SK-N-SH treated with all-trans-retinoic acid at 6 μM for 48 hours (cell line): ENCODE measurements around the gene TREX2.

ENCODE experiments used
- ARNTL ChIP-seq: fragments of 450-650 bp; formaldehyde crosslinking; IDR thresholded peaks from 2 replicates; pipeline ENCODE4 v1.5.0; 2020; ENCODE audit warnings: low read depth, mild to moderate bottlenecking, moderate library complexity, borderline replicate concordance
- CREB5 ChIP-seq: fragments of 250-450 bp; sonication (Bioruptor Pico); IDR thresholded peaks from 2 replicates; pipeline ENCODE4 v1.5.1; 2020; ENCODE audit warnings: low read depth, mild to moderate bottlenecking, moderate library complexity
- GLIS3 ChIP-seq: fragments of 250-450 bp; sonication (Bioruptor Pico); IDR thresholded peaks from 2 replicates; pipeline ENCODE4 v1.5.0; 2020; ENCODE audit warnings: mild to moderate bottlenecking, moderate library complexity
- TOX ChIP-seq: fragments of 250-450 bp; sonication (Bioruptor Pico); IDR thresholded peaks from 2 replicates; pipeline ENCODE4 v1.8.0; 2021; ENCODE audit warnings: mild to moderate bottlenecking, moderate library complexity, borderline replicate concordance
- ZNF8 ChIP-seq: fragments of 450-650 bp; formaldehyde crosslinking; IDR thresholded peaks from 2 replicates; pipeline ENCODE4 v1.5.0; 2020; ENCODE audit warnings: mild to moderate bottlenecking, moderate library complexity

GRCh38 chrX:153446950-153447580, 1.2 kb upstream of the TREX2 start:
- TF ChIP-seq CREB5 (CRISPR knock-in tag), result no peak
- no peak for TF ChIP-seq ARNTL (CRISPR knock-in tag)
- TF ChIP-seq TOX (CRISPR knock-in tag), result no peak
- no peak for TF ChIP-seq GLIS3
- TF ChIP-seq ZNF8, result no peak
